HS-5 (cell line): Measurements from ENCODE around the gene CERK.
A peak's percentile ranks its signal among the peaks of the same experiment; 100 is the strongest.
"Not testable (repeated sequence)": the region's sequence is repeated elsewhere in the genome, so short reads cannot be mapped to it uniquely, and the experiment has no call there.

ENCODE experiments used
- DNase-seq: peaks from one replicate; pipeline ENCODE4 v3.0.0-alpha.2; 2012; ENCODE audit warnings: low read depth

The CERK gene

GRCh38 chr22:46661221-46661851 lies 76.7 kb downstream of the CERK start:
- DNase-seq: peak; percentile 1

GRCh38 chr22:46660604-46661201 lies 77.3 kb downstream of the CERK start:
- no peak for DNase-seq

- no peak for DNase-seq
Observed at GRCh38 chr22:46659791-46660186, 78.3 kb downstream of the CERK start.

- DNase-seq: no peak
Observed at GRCh38 chr22:46659059-46659790, 78.8 kb downstream of the CERK start.

GRCh38 chr22:46657996-46658947 lies 79.8 kb downstream of the CERK start:
- no peak for DNase-seq

GRCh38 chr22:46657655-46657953 lies 80.4 kb downstream of the CERK start:
- DNase-seq: no peak

- no peak for DNase-seq
Observed at GRCh38 chr22:46656856-46657654, 81.0 kb downstream of the CERK start.

- DNase-seq: no peak
Observed at GRCh38 chr22:46655861-46656608, 82.0 kb downstream of the CERK start.

GRCh38 chr22:46654927-46655595 lies 83.0 kb downstream of the CERK start:
- DNase-seq: no peak

- DNase-seq: no peak
Observed at GRCh38 chr22:46654426-46654825, 83.6 kb downstream of the CERK start.

GRCh38 chr22:46653596-46653995 lies 84.5 kb downstream of the CERK start:
- no peak for DNase-seq

- no peak for DNase-seq
Observed at GRCh38 chr22:46652847-46653331, 85.2 kb downstream of the CERK start.

- no peak for DNase-seq
Observed at GRCh38 chr22:46652081-46652846, 85.8 kb downstream of the CERK start.

- no peak for DNase-seq
Observed at GRCh38 chr22:46651316-46651715, 86.7 kb downstream of the CERK start.

GRCh38 chr22:46650078-46650810 lies 87.8 kb downstream of the CERK start:
- no peak for DNase-seq

GRCh38 chr22:46649141-46650077 lies 88.6 kb downstream of the CERK start:
- no peak for DNase-seq

GRCh38 chr22:46648225-46648820 lies 89.7 kb downstream of the CERK start:
- not testable (repeated sequence) for DNase-seq
